K562 (cell line): Measurements from ENCODE around the gene POU2F3. TPM values are rescaled to one million over a fixed set of nuclear protein-coding genes. Genes with fewer than 3 reads are reported as not detected.

ENCODE experiments used
- BCL6 ChIP-seq: fragments of 250-450 bp; sonication (Bioruptor Pico); IDR thresholded peaks from 2 replicates; pipeline ENCODE4 v1.4.0; 2020
- BCOR ChIP-seq: fragments of 450-650 bp; IDR thresholded peaks from 2 replicates; pipeline ENCODE4 v1.6.1; 2016
- C11orf30 ChIP-seq: fragments of 450-650 bp; IDR thresholded peaks from 2 replicates; pipeline ENCODE4 v1.6.1; 2016; ENCODE audit warnings: low read depth, mild to moderate bottlenecking
- CCAR2 ChIP-seq: fragments of 200-400 bp; formaldehyde crosslinking; IDR thresholded peaks from 2 replicates; pipeline ENCODE4 v1.6.1; 2017; ENCODE audit warnings: mild to moderate bottlenecking, low read depth, low read length
- CREM ChIP-seq: IDR thresholded peaks from 2 replicates; pipeline ENCODE4 v1.6.1; 2014; ENCODE audit warnings: antibody characterized with exemption, low read depth
- GATAD2B ChIP-seq: fragments of 450-650 bp; IDR thresholded peaks from 2 replicates; pipeline ENCODE4 v1.6.1; 2017; ENCODE audit warnings: mild to moderate bottlenecking, borderline replicate concordance
- GMEB1 ChIP-seq: fragments of 250-450 bp; sonication (Bioruptor Pico); IDR thresholded peaks from 2 replicates; pipeline ENCODE4 v1.4.0; 2020; ENCODE audit warnings: mild to moderate bottlenecking
- GTF2E2 ChIP-seq: fragments of 200-800 bp; sonication (Bioruptor generic); IDR thresholded peaks from 2 replicates; pipeline ENCODE4 v1.6.1; 2016; ENCODE audit warnings: missing genetic modification characterization, missing compliant biosample characterization
- MLX ChIP-seq, 2 experiments: fragments of 450-650 bp in 1 of 2; sonication (generic) in 1 of 2; formaldehyde crosslinking; conservative IDR thresholded peaks; 2 replicates each; pipeline versions ENCODE4 v1.4.0 to v1.8.1; 2020 to 2022; ENCODE audit warnings: mild to moderate bottlenecking in 1 of 2, missing genetic modification reagents in 1 of 2
- NBN ChIP-seq: fragments of 450-650 bp; IDR thresholded peaks from 2 replicates; pipeline ENCODE4 v1.6.1; 2016; ENCODE audit warnings: low read depth, mild to moderate bottlenecking
- PHF8 ChIP-seq: fragments of 200-600 bp; sonication (generic); IDR thresholded peaks from 2 replicates; pipeline ENCODE4 v1.6.1; 2012; ENCODE audit warnings: mixed run types, mild to moderate bottlenecking, inconsistent platforms, low read length, moderate library complexity, borderline replicate concordance
- SMAD4 ChIP-seq: fragments of 250-450 bp; sonication (Bioruptor Pico); conservative IDR thresholded peaks from 2 replicates; pipeline ENCODE4 v1.8.0; 2021; ENCODE audit warnings: inconsistent platforms, mild to moderate bottlenecking, moderate library complexity
- SRF ChIP-seq, 2 experiments: fragments of 250-450, 450-650 bp in 1 of 2; sonication (Bioruptor Pico) in 1 of 2; sonication (generic) in 1 of 2; formaldehyde crosslinking; IDR thresholded peaks; 2 replicates each; pipeline versions ENCODE4 v1.5.0 to v1.5.1; 2020 to 2022; ENCODE audit warnings: mild to moderate bottlenecking in 1 of 2, missing genetic modification reagents in 1 of 2
- ZBTB43 ChIP-seq: sonication (generic); formaldehyde crosslinking; IDR thresholded peaks from 2 replicates; pipeline ENCODE4 v1.8.0; 2023; ENCODE audit warnings: mild to moderate bottlenecking, missing genetic modification reagents
- ZBTB8A ChIP-seq: fragments of 450-650 bp; IDR thresholded peaks from 2 replicates; pipeline ENCODE4 v1.6.1; 2018; ENCODE audit warnings: mild to moderate bottlenecking, moderate library complexity; ENCODE audit not compliant: partially characterized antibody
- ZHX1 ChIP-seq: fragments of 150-350 bp; conservative IDR thresholded peaks from 2 replicates; pipeline ENCODE4 v1.6.1; 2014; ENCODE audit warnings: low read length
- ZNF41 ChIP-seq: fragments of 250-450 bp; sonication (Bioruptor Pico); conservative IDR thresholded peaks from 2 replicates; pipeline ENCODE4 v1.4.0; 2020; ENCODE audit warnings: mild to moderate bottlenecking
- polyA plus RNA-seq, 8 experiments: library from polyadenylated mRNA; depleted of rRNA in 4 of 8; stranded (reverse) in 5 of 8; unstranded in 3 of 8; fragments of >200 nt; fragmentation: Nextera tagmentation in 2 of 8; fragmentation: Illumina TruSeq in 1 of 8; extraction: Ambion mirVana in 2 of 8; extraction: Trizol in 1 of 8; gene quantifications; 2 replicates each; pipeline versions ENCODE4 v1.2.1 to v1.2.3, GENCODE V29; 2011 to 2014; ENCODE audit warnings: inconsistent platforms in 1 of 8, missing spikeins in 1 of 8
- total RNA-seq, 7 experiments: library from RNA; depleted of rRNA in 6 of 7; stranded (reverse); fragments of >200 nt in 6 of 7; fragmentation: Illumina TruSeq in 2 of 7; extraction: Trizol in 2 of 7; gene quantifications; 2 replicates each; pipeline versions ENCODE4 v1.2.1 to v1.2.3, GENCODE V29; 2011 to 2021; ENCODE audit warnings: low replicate concordance in 1 of 7

POU2F3 gene
- total and polyA plus RNA-seq, 9 of the 15 experiments (the other 6 are each of a cell fraction or from before 2014, with no cell fraction given) = not detected

GRCh38 chr11:120236169-120237107 lies 3.5 kb upstream of the POU2F3 start (continued):
- TF ChIP-seq ZHX1 (no peak), PHF8 (no peak), ZBTB8A (no peak), NBN (no peak), CCAR2 (no peak), ZNF41 (no peak), ZBTB43 (CRISPR knock-in tag) (no peak), SRF (CRISPR knock-in tag; IDR thresholded peaks at IDR 0.05) (no peak), GMEB1 (CRISPR knock-in tag) (no peak), SMAD4 (CRISPR knock-in tag) (no peak), BCL6 (CRISPR knock-in tag) (no peak), MLX (CRISPR knock-in tag; conservative IDR thresholded peaks at IDR 0.05) (no peak), GTF2E2 (tag) (peak; percentile 81; the same call in 1 of the 2 replicates), BCOR (no peak), C11orf30 (no peak), CREM (peak; percentile 52; the same call in 1 of the 2 replicates), GATAD2B (no peak)
